IPS DF 4.7 (cell line): Measurements from ENCODE around the gene CDH4.

Experiments used
- DNase-seq: peaks from one replicate; pipeline ENCODE4 v3.0.0-alpha.2; 2013; ENCODE audit warnings: low spot score; ENCODE audit errors: extremely low read depth

The CDH4 gene

GRCh38 chr20:61575151-61575937 lies 323.3 kb downstream of the CDH4 start:
- DNase-seq, result no peak

DNA sequence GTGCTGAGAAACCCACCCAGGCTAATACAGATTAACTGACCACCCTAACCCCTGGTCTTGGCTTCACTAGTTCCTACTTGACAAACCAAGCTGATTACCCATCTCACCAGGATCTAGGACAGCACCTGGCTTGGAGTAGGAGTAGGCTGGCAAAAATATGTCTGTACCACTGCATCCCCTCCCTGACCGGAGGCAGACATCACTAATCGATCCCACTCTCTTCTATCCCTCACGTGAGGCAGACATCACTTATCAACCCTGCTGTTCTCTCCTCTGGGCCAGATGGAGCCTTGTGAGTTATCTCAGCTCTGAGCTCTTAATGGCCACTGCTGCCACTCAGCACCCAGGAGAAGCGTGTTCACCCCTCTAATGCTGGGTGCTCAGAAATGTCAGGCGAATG lies 324.3 kb downstream of the CDH4 start:
- no peak for DNase-seq

- no peak for DNase-seq
Measured at GRCh38 chr20:61577065-61577464, 325.0 kb downstream of the CDH4 start.

GRCh38 chr20:61579908-61580307 lies 327.8 kb downstream of the CDH4 start:
- DNase-seq, result no peak

- no peak for DNase-seq
Measured at GRCh38 chr20:61580958-61581824, 329.1 kb downstream of the CDH4 start.

GRCh38 chr20:61581825-61582188 lies 329.7 kb downstream of the CDH4 start:
- DNase-seq, result no peak

- DNase-seq, result no peak
Measured at GRCh38 chr20:61582196-61582923, 330.3 kb downstream of the CDH4 start.

DNA sequence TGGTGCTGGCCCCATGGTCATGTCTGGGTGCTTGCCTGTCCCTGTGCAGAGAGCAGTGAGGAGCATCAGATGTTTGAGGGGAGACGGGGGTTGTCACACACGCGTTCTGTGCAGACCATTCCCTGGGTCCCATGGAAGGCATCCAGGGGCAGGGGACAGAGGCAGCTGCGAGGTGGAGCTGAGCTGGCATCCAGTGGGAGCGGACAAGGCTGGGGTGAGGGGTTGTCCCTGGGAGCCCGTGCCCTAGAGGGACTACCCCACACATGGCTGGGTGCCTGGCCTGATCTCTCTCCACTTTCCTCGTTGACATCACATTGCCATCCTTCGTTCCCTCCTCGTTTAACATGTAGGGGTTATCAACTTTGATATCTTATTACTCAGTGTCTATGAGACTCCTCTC lies 331.3 kb downstream of the CDH4 start:
- no peak for DNase-seq

- DNase-seq, result no peak
Measured at GRCh38 chr20:61584851-61585250, 332.8 kb downstream of the CDH4 start.

DNA sequence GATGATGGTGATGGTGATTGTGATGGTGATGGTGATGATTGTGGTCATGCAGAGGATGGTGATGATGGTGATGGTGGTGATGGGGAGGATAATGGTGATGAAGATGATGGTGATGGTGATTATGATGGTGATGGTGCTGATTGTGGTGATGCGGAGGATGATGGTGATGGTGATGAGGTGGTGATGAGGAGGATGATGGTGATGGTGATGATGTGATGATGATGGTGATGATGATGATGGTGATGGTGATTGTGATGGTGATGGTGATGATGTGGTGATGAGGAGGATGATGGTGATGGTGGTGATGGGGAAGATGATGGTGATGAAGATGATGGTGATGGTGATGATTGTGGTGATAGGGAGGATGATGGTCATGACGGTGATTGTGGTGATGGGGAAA lies 333.7 kb downstream of the CDH4 start:
- no peak for DNase-seq

DNA sequence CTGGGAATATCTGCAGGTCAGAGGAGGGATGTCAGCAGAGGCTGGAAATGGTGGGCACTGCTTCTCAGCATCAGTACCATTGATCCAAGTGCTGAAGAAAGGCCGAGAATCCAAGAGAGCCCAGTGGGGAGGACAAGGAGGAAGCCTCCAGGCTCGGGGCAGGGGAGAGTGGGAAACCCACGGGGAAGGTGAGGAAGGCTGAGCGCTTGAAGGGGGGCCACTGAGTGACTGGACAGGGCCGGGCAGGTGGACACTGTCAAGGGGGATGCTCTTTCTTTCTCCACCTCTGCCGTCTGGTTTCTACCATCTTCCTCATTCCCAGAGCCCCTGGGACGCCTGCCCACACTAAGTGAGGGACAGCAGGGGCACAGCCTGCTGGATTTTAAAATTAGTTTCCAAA lies 335.0 kb downstream of the CDH4 start:
- no peak for DNase-seq

- DNase-seq, result no peak
Measured at GRCh38 chr20:61587681-61588289, 335.7 kb downstream of the CDH4 start.

DNA sequence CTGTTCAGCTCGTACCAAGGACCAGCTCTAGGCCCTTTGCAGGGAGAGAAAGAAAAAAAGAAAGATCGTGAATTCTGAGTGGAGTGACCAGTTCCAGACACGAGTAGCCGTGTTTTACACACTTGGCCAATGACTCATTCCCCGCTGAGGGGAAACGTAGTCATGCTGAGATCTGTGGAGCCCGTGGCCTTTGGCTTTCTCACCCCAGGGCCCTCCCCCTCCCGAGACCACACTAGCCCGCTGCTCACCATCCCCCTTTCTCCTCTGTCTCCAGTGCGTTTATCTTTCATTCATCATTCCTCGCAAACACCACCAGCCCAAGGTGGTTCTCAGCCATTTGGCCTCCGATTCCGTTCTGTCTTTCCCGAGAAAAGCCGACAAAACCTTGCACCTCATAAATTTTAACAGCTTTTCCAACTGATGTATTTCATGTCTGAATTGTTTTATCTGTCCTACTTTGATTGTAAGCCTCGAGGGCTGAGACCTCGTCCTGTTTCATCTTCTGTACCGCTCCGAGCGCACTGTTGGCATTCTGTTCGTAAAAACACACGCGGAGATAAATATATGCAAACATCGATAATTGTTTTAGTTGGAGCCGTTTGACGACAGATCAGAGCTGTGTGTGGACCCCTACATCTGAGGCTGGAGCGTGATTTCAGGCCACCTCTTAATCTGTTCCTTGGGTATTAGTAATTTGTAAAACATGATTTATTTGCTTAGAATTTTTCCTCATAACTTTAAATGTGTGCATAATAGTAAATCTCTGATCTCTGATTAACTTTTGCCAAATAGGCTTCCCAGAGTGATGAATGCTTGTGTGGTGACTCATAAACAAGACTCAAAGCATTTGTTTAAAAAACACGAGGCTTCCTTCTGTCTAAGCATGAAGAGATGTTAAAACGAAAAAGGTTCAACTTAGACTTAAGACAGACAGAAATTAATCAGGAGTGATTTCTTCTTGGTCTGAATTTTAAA lies 336.6 kb downstream of the CDH4 start:
- DNase-seq, result no peak

- DNase-seq, result no peak
Measured at GRCh38 chr20:61590236-61590635, 338.2 kb downstream of the CDH4 start.

DNA sequence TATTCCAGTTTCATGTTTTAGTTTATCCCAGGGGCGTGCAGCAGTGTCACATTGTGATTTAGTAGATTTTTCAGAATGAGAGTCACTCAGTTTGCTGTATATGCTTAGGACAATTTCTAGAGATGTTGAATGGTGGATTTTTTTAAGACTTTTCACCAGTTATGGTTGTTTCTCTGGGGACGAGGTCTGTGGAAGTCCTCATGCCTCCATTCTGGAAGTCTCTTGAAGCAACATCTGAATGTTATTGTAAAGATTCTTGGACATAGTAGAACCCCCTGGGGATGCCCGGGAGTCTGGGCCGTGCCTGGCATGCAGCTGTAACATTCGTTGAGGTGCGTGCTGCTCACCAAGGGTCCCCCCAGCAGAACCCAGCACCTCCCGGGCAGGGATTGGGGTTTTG lies 341.5 kb downstream of the CDH4 start:
- no peak for DNase-seq

- DNase-seq, result no peak
Measured at GRCh38 chr20:61594198-61594597, 342.1 kb downstream of the CDH4 start.

DNA sequence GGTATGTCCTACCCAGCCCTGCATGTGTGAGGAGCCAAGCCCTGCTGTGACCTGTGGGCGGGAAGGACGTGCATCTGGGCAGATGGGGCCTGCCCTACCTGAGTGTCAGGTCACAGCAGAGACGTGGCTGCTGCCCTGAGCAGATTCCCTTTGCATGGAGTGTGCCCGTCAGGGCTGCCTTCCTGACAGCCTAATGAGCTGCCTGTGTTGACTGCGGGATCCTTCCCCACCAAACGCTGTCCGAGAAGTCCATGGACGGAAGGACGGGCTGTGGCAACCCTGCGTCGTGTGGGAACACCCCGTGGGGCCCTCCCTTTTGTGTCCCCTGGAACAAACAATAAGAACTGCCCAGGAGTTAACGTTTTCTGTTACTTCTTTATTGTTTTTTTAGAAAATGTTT lies 343.2 kb downstream of the CDH4 start:
- DNase-seq, result no peak

DNA sequence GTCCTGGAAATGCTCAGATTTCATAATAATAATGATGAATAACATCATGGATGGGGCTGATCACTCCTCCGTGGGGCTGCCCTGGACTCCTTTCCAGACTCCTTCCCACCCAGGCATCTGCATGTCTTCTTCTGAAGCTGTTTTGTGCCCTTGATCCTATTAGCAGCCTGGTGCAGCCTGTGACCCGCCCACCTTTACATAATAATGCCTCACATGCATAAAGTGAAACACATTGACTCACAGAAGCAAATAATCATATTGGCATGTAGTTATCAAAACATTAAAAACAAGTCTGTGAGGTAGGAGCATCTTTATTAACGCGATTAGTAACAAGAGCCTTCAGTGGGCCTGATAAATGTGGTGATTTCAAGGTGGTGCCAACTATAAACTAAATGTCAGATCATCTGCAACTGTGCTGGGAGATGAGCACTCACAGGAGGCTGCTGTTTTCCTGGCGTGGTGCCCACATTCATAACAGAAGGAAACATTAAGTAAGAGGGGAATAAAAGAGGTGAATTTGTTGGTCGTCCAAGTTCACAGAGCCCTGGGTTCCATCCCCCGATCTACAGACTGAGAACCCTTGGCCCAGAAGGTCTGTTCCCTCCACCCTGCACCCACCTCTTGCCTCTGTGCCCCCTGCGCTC lies 344.7 kb downstream of the CDH4 start:
- DNase-seq, result no peak

- no peak for DNase-seq
Measured at GRCh38 chr20:61597996-61598395, 345.9 kb downstream of the CDH4 start.

DNA sequence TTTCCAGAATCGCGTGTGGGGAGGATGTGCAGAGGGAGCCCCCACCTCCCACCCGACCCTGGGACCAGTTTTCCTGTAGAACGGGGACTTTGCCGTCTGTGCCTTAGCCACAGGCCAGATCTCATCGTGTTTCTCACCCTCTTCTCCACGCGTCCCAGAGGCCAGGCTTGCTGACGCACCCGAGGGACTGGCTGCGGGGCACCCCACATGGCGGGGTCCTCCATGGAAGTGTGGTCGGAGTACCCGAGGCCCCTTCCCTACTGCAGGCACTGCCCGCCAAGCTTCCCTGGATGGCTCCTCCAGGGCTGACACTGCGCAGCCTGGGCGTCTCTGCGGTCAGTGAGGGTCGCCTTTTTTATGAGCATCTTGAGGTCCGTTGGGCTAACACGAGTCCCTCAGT lies 346.5 kb downstream of the CDH4 start:
- DNase-seq, result no peak
